Omental fat pad (tissue), 4 donors: ENCODE measurements around the gene LY9. TPM values are rescaled to one million over a fixed set of nuclear protein-coding genes. Genes with fewer than 3 reads are reported as not detected.
A peak's percentile ranks its signal among the peaks of the same experiment; 100 is the strongest.

Experiments used
- ATAC-seq: fragments of 150-250 bp; one replicate; pipeline ENCODE4 v1.9.1; 2016; ENCODE audit warnings: mild to moderate bottlenecking, moderate library complexity; ENCODE audit not compliant: low FRiP score
- DNase-seq: peaks from one replicate; pipeline ENCODE4 v3.0.0-alpha.2; 2019; ENCODE audit warnings: low spot score
- total RNA-seq, 4 donors: library from RNA; depleted of rRNA; stranded (reverse); fragments of >200 nt; gene quantifications; one replicate each; pipeline ENCODE4 v1.1.0, GENCODE V29; 2016
- TF ChIP-seq, protein P1 (sequence below), 3 donors: fragments of 450-650 bp; IDR thresholded peaks; one replicate each; pipeline ENCODE4 v1.5.1; 2016 to 2017; ENCODE audit warnings: antibody characterized with exemption in 3 of 3, mild to moderate bottlenecking in 3 of 3, moderate library complexity in 2 of 3

LY9 gene
- total RNA-seq, 4 donors from 2014 or later, result 0.95 to 3.2 (median 1.4) TPM

DNA sequence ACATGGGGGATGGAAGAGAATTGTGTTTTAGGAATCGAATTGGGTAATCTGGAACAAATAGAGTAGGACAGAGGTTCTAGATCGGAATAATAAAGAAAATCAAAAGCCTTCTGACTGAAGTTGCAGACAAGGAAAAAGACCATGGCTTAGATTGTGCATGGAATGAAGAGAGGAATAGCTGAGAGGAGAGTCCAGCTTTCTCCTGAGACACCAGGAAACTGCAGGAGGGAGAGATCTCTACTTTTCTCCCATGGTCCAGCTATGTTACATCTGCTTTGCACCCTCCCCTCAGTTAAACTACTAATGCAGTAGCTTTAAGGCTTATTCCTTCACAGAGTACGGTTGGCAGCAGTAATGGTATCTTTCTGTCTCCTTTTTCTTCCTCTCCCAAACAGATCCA lies 43.6 kb upstream of the LY9 start:
- TF ChIP-seq, protein P1, sequence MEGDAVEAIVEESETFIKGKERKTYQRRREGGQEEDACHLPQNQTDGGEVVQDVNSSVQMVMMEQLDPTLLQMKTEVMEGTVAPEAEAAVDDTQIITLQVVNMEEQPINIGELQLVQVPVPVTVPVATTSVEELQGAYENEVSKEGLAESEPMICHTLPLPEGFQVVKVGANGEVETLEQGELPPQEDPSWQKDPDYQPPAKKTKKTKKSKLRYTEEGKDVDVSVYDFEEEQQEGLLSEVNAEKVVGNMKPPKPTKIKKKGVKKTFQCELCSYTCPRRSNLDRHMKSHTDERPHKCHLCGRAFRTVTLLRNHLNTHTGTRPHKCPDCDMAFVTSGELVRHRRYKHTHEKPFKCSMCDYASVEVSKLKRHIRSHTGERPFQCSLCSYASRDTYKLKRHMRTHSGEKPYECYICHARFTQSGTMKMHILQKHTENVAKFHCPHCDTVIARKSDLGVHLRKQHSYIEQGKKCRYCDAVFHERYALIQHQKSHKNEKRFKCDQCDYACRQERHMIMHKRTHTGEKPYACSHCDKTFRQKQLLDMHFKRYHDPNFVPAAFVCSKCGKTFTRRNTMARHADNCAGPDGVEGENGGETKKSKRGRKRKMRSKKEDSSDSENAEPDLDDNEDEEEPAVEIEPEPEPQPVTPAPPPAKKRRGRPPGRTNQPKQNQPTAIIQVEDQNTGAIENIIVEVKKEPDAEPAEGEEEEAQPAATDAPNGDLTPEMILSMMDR (IDR thresholded peaks at IDR 0.05), result no peak
- ATAC-seq, result no peak
- no peak for DNase-seq

DNA sequence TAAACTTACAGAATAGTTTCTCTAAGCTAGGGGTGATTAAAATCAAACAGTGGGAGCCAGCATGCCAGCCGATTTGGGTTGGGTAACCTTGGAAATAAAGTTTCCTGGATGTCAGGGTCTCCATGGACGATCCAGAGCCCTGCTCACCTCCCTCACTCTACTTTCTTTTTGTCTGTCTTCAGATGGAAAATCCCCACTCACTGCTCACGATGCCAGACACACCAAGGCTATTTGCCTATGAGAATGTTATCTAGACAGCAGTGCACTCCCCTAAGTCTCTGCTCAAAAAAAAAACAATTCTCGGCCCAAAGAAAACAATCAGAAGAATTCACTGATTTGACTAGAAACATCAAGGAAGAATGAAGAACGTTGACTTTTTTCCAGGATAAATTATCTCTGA lies 43.0 kb upstream of the LY9 start:
- peak; percentile 69 for ATAC-seq
- TF ChIP-seq, protein P1 (IDR thresholded peaks at IDR 0.05), result no peak
- DNase-seq, result no peak

DNA sequence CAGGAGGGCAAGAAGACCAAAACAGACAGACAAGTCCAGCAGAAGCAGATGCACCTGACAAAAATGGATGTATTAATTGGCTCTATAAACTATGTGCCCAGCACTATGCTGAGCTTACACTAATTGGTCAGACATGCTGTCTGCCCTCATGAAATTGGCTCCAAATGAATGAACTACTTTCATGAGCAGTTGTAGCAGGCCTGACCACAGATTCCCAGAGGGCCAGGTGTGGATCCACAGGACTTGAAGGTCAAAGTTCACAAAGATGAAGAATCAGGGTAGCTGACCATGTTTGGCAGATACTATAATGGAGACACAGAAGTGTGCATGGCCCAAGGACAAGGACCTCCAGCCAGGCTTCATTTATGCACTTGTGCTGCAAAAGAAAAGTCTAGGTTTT lies 42.4 kb upstream of the LY9 start:
- DNase-seq (no peak), ATAC-seq (no peak)
- TF ChIP-seq, protein P1 (IDR thresholded peaks at IDR 0.05), result no peak

DNA sequence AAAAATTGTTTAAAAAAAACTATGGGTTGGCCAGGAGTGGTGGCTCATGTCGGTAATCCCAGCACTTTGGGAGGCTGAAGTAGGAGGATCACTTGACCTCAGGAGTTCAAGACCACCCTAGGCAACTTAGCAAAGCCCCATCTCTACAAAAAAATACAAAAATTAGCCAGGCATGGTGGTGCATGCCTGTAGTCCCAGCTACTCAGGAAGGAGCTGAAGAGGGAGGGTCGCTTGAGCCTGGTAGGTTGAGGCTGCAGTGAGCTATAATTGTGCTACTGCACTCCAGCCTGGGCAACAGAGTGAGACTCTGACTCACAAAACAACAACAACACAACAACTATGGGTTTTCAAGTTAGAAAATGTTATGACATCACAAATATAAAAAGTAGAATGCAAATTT lies 40.5 kb upstream of the LY9 start:
- TF ChIP-seq, protein P1 (IDR thresholded peaks at IDR 0.05), result no peak
- no peak for ATAC-seq
- DNase-seq, result no peak

DNA sequence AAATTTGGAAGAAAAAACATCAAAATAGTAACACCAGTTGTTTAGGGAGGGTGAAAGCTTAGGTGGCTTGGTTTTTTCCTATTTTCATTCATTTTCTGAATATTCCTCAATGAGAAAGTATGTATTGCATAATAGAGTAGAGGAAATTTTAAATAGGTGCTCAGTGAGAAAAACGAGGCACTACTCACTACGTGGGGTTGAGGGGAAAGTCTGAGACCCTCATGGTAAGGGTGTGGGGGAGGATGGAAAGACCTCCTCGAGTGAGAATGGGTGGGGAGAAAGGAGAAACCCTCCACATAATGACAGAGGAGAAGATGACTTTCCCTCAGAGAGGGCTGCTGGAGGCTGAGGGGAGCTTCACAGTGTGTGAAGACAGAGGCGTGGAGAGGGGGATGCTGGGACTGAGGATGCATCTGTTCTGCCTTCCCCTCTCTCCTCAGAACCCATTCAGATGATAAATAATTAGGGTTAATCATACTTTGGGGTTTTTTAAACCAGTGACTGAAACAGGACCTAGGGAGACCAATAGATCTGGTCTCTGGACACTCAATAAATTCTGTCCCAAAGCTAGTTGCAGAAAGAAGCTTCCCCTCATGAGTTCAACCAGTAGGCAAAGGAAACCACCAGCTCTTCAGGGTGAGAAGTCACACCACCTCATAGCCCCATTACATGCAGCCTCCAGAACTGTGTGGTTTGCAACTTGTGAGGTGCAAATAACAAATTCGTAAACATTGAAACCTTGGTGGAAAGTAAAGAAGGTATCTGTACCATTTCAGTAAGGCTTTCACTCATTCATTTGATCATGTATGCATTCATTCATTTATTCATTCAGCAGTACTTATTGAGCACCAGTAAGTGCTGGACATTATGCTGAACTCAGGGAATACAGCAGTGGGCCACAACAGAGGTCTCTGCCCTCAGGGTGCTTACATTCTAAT lies 39.8 kb upstream of the LY9 start:
- TF ChIP-seq, protein P1 (IDR thresholded peaks at IDR 0.05), result no peak
- DNase-seq (no peak), ATAC-seq (no peak)

DNA sequence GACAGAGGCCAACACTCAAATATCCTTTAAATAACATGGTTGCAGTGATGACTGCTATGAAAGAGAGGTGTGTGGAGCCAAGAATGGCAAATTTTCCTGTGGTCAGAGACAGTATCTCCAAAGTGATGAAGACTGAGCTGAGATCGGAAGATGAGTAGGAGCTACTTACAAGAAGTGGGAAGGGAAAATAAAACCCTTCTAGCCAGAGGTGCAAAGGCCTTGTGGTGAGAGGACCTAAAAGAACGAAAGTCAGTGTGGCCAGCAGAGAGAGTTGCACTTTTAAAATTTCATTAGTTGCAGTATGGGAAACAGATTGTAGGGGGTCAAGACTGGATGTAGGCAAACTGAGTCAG lies 39.1 kb upstream of the LY9 start:
- no peak for ATAC-seq
- TF ChIP-seq, protein P1 (IDR thresholded peaks at IDR 0.05), result no peak
- no peak for DNase-seq

DNA sequence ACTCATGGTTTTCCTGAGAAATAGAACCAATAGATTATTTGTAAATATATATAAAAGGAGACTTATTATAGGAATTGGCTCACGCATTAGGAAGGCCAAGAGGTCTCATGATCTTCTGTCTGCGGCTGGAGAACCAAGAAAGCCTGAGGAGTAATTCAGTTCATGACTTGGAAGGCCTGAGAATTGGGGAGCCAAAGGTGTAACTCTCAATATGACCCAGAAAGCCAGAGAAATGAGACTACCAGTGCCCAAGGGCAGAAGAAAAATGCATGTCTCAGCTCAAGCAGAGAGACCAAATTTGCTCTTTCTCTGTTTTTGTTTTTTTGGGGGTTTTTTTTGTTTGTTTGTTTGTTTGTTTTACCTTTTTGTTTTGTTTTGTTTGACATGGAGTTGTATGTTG lies 37.5 kb upstream of the LY9 start:
- ATAC-seq (no peak), DNase-seq (no peak)
- TF ChIP-seq, protein P1 (IDR thresholded peaks at IDR 0.05), result no peak
